ENCODE results near the gene KBTBD4. TPM values are rescaled to one million over a fixed set of nuclear protein-coding genes. Genes with fewer than 3 reads are reported as not detected.
"Not testable (repeated sequence)": the region's sequence is repeated elsewhere in the genome, so short reads cannot be mapped to it uniquely, and the experiment has no call there.

Gene KBTBD4
- total RNA-seq, 1 experiment from 2014 or later, result 42.8 TPM

GRCh38 chr11:47560426-47560825, 18.3 kb downstream of the KBTBD4 start:
- ChIA-PET POLR2A (ENCODE audit: low non-redundant PET) (interaction anchor here (0.6 kb wide), 1 partner anchor 586 kb away, joined by 8 read pairs; no protein-coding TSS in a partner anchor), CTCF (interaction anchor here (0.6 kb wide), 1 partner anchor 205 kb away, joined by 3 read pairs; no protein-coding TSS in a partner anchor)
- no peaks in the 10 kb centered on the region for H3K27me3 ChIP-seq (replicated peaks; ENCODE audit: insufficient read depth, low read depth, low read length, poor library complexity)
- intact Hi-C loops (cut with micrococcal nuclease; ENCODE audit: unreplicated experiment), result loop anchor here (10.0 kb wide), 1 partner anchor 294 kb away; no protein-coding TSS in a partner anchor
- no peaks in the 10 kb centered on the region for H3K36me3 ChIP-seq (ENCODE audit: insufficient read depth, low read length, poor library complexity, severe bottlenecking)
- H3K4me1 ChIP-seq (ENCODE audit: insufficient read depth, low read length, poor library complexity, severe bottlenecking), result peaks cover 10% of the 10 kb centered on the region
- H3K27ac ChIP-seq (ENCODE audit: low read depth, low read length, poor library complexity, severe bottlenecking), result no peak overlapping the region
- no peaks in the 10 kb centered on the region for H3K9me3 ChIP-seq (ENCODE audit: low read depth, low read length, poor library complexity, severe bottlenecking)
- no TSS peak for BruUV-seq (replicated peaks)
- DNase-seq (ENCODE audit: low spot score), result no peak
- no peak for TF ChIP-seq EZH2 (IDR thresholded peaks at IDR 0.05; ENCODE audit: borderline replicate concordance, low read depth, low read length, poor library complexity, severe bottlenecking)
- TF ChIP-seq CTCF (conservative IDR thresholded peaks at IDR 0.05; ENCODE audit: low read depth, low read length), result no peak
- H3K4me3 ChIP-seq (ENCODE audit: low read depth, low read length, poor library complexity, severe bottlenecking), result no peak overlapping the region

- no peak overlapping the region for H3K4me3 ChIP-seq (ENCODE audit: low read depth, low read length, poor library complexity, severe bottlenecking)
- TF ChIP-seq EZH2 (IDR thresholded peaks at IDR 0.05; ENCODE audit: borderline replicate concordance, low read depth, low read length, poor library complexity, severe bottlenecking) (no peak), CTCF (conservative IDR thresholded peaks at IDR 0.05; ENCODE audit: low read depth, low read length) (no peak)
- intact Hi-C loops (cut with micrococcal nuclease; ENCODE audit: unreplicated experiment), result no loop called here
Measured at GRCh38 chr11:47558695-47559094, 20.1 kb downstream of the KBTBD4 start.

GRCh38 chr11:47557004-47557403, 21.8 kb downstream of the KBTBD4 start:
- H3K27me3 ChIP-seq (replicated peaks; ENCODE audit: insufficient read depth, low read depth, low read length, poor library complexity); H3K9me3 ChIP-seq (ENCODE audit: low read depth, low read length, poor library complexity, severe bottlenecking); H3K4me3 ChIP-seq (ENCODE audit: low read depth, low read length, poor library complexity, severe bottlenecking); POLR2A ChIA-PET (ENCODE audit: low non-redundant PET); BruUV-seq (replicated peaks); H3K36me3 ChIP-seq (ENCODE audit: insufficient read depth, low read length, poor library complexity, severe bottlenecking); H3K4me1 ChIP-seq (ENCODE audit: insufficient read depth, low read length, poor library complexity, severe bottlenecking); intact Hi-C loops (cut with micrococcal nuclease; ENCODE audit: unreplicated experiment); H3K27ac ChIP-seq (ENCODE audit: low read depth, low read length, poor library complexity, severe bottlenecking); CTCF ChIA-PET; DNase-seq (ENCODE audit: low spot score): not testable (repeated sequence)

More at GRCh38 chr11:47558695-47559094, 20.1 kb downstream of the KBTBD4 start:
- Histone ChIP-seq H3K27ac (ENCODE audit: low read depth, low read length, poor library complexity, severe bottlenecking) (no peak overlapping the region), H3K27me3 (replicated peaks; ENCODE audit: insufficient read depth, low read depth, low read length, poor library complexity) (no peaks in the 10 kb centered on the region), H3K4me1 (ENCODE audit: insufficient read depth, low read length, poor library complexity, severe bottlenecking) (no peaks in the 10 kb centered on the region), H3K36me3 (ENCODE audit: insufficient read depth, low read length, poor library complexity, severe bottlenecking) (no peaks in the 10 kb centered on the region), H3K9me3 (ENCODE audit: low read depth, low read length, poor library complexity, severe bottlenecking) (no peaks in the 10 kb centered on the region)
- no TSS peak for BruUV-seq (replicated peaks)
- CTCF ChIA-PET, result interaction anchor here (0.7 kb wide), 1 partner anchor 15 kb away, joined by 5 read pairs; no protein-coding TSS in a partner anchor
- POLR2A ChIA-PET (ENCODE audit: low non-redundant PET), result no interaction called here
- no peak for DNase-seq (ENCODE audit: low spot score)

- intact Hi-C loops (cut with micrococcal nuclease; ENCODE audit: unreplicated experiment), result no loop called here
- peaks cover 17% of the 10 kb centered on the region for H3K36me3 ChIP-seq (ENCODE audit: insufficient read depth, low read length, poor library complexity, severe bottlenecking)
- H3K4me1 ChIP-seq (ENCODE audit: insufficient read depth, low read length, poor library complexity, severe bottlenecking), result peaks cover 15% of the 10 kb centered on the region
- POLR2A ChIA-PET (ENCODE audit: low non-redundant PET), result interaction anchor here (0.6 kb wide), 1 partner anchor 145 kb away, joined by 3 read pairs; the partner anchor contains the start of gene SLC39A13
- H3K9me3 ChIP-seq (ENCODE audit: low read depth, low read length, poor library complexity, severe bottlenecking), result no peaks in the 10 kb centered on the region
- H3K4me3 ChIP-seq (ENCODE audit: low read depth, low read length, poor library complexity, severe bottlenecking), result peak overlapping the region; percentile 63
- TF ChIP-seq CTCF (conservative IDR thresholded peaks at IDR 0.05; ENCODE audit: low read depth, low read length) (no peak; the same call in 1 of the 2 replicates), EZH2 (IDR thresholded peaks at IDR 0.05; ENCODE audit: borderline replicate concordance, low read depth, low read length, poor library complexity, severe bottlenecking) (no peak)
- no peaks in the 10 kb centered on the region for H3K27me3 ChIP-seq (replicated peaks; ENCODE audit: insufficient read depth, low read depth, low read length, poor library complexity)
- no TSS peak for BruUV-seq (replicated peaks)
- H3K27ac ChIP-seq (ENCODE audit: low read depth, low read length, poor library complexity, severe bottlenecking), result peak overlapping the region; percentile 91
- no peak for DNase-seq (ENCODE audit: low spot score)
- CTCF ChIA-PET, result interaction anchor here (0.5 to 0.7 kb wide), 15 partner anchors 11 to 859 kb away, joined by 3 to 8 read pairs (median 4); partner anchors contain the start of genes DDB2 and SLC39A13
Measured at GRCh38 chr11:47553406-47553743, 25.4 kb downstream of the KBTBD4 start.

Data from A673 (cell line).